Endothelial cell (in vitro differentiated cells): ENCODE results near the gene UBE3B. TPM values are rescaled to one million over a fixed set of nuclear protein-coding genes. Genes with fewer than 3 reads are reported as not detected.

Experiments
- DNase-seq: peaks from one replicate; pipeline ENCODE4 v3.0.0; 2021; ENCODE audit warnings: low spot score
- H3K27ac Mint-ChIP-seq: one replicate; pipeline ENCODE4 v1.8.0; 2021; ENCODE audit warnings: mixed read lengths, inconsistent platforms; ENCODE audit not compliant: unreplicated experiment
- H3K27me3 Mint-ChIP-seq: one replicate; pipeline ENCODE4 v1.8.0; 2021; ENCODE audit warnings: mild to moderate bottlenecking, moderate library complexity, mixed read lengths, inconsistent platforms; ENCODE audit not compliant: unreplicated experiment
- H3K36me3 Mint-ChIP-seq: one replicate; pipeline ENCODE4 v1.8.0; 2021; ENCODE audit warnings: mild to moderate bottlenecking, low read depth, mixed read lengths, inconsistent platforms; ENCODE audit not compliant: unreplicated experiment
- H3K4me1 Mint-ChIP-seq: one replicate; pipeline ENCODE4 v1.8.0; 2021; ENCODE audit warnings: mild to moderate bottlenecking, mixed read lengths, inconsistent platforms; ENCODE audit not compliant: unreplicated experiment
- H3K4me3 Mint-ChIP-seq: one replicate; pipeline ENCODE4 v1.8.0; 2021; ENCODE audit warnings: mild to moderate bottlenecking, mixed read lengths, inconsistent platforms; ENCODE audit not compliant: unreplicated experiment
- H3K9me3 Mint-ChIP-seq: one replicate; pipeline ENCODE4 v1.8.0; 2021; ENCODE audit warnings: mixed read lengths, inconsistent platforms; ENCODE audit not compliant: unreplicated experiment
- total RNA-seq: library from RNA; stranded (reverse); fragmentation: NEBNext Ultra II Directional; extraction: Animal tissue kit (Norgen Biotek cat#: 25700); gene quantifications from one replicate; pipeline ENCODE4 v1.2.1, GENCODE V29; 2021; ENCODE audit not compliant: unreplicated experiment
- TF ChIP-seq, protein P1 (sequence below): fragments of 200-600 bp; sonication (generic); IDR thresholded peaks from one replicate; pipeline ENCODE4 v1.5.0; 2021; ENCODE audit warnings: antibody characterized with exemption; ENCODE audit not compliant: unreplicated experiment

UBE3B gene
- total RNA-seq, 1 donor from 2014 or later, result 44.3 TPM

GRCh38 chr12:109547286-109547685 is 69.9 kb downstream of the UBE3B start:
- no peak overlapping the region for H3K4me3 Mint-ChIP-seq
- TF ChIP-seq, protein P1, sequence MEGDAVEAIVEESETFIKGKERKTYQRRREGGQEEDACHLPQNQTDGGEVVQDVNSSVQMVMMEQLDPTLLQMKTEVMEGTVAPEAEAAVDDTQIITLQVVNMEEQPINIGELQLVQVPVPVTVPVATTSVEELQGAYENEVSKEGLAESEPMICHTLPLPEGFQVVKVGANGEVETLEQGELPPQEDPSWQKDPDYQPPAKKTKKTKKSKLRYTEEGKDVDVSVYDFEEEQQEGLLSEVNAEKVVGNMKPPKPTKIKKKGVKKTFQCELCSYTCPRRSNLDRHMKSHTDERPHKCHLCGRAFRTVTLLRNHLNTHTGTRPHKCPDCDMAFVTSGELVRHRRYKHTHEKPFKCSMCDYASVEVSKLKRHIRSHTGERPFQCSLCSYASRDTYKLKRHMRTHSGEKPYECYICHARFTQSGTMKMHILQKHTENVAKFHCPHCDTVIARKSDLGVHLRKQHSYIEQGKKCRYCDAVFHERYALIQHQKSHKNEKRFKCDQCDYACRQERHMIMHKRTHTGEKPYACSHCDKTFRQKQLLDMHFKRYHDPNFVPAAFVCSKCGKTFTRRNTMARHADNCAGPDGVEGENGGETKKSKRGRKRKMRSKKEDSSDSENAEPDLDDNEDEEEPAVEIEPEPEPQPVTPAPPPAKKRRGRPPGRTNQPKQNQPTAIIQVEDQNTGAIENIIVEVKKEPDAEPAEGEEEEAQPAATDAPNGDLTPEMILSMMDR, result no peak
- H3K9me3 Mint-ChIP-seq, result no peaks in the 10 kb centered on the region
- H3K27ac Mint-ChIP-seq, result no peak overlapping the region
- H3K36me3 Mint-ChIP-seq, result no peaks in the 10 kb centered on the region
- H3K4me1 Mint-ChIP-seq, result peaks cover 13% of the 10 kb centered on the region
- peaks cover 3% of the 10 kb centered on the region for H3K27me3 Mint-ChIP-seq
- DNase-seq, result no peak

DNA sequence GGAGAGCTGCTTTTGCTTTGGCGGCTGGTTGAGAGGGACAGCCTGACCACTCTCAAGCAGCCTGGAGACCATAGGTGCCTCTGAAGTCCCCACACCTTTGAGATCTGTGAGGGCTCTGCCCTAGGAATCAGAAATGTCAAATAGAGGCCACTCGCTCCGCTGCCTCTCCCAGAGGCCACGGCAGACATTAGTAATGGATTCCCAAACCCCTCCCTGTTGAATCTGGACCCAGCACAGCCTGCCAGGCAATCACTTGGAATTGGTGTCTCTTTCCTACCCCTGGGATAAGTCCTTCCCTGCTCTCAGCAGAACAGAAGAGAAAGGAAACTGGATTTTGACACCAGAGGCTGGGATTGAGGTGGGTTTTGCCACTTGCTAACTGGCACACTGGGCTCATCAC is 70.8 kb downstream of the UBE3B start:
- Mint-ChIP-seq H3K36me3 (no peaks in the 10 kb centered on the region), H3K4me3 (no peak overlapping the region), H3K9me3 (no peaks in the 10 kb centered on the region), H3K27me3 (peaks cover 3% of the 10 kb centered on the region), H3K27ac (no peak overlapping the region), H3K4me1 (peaks cover 13% of the 10 kb centered on the region)
- TF ChIP-seq, protein P1, result no peak
- DNase-seq, result no peak

DNA sequence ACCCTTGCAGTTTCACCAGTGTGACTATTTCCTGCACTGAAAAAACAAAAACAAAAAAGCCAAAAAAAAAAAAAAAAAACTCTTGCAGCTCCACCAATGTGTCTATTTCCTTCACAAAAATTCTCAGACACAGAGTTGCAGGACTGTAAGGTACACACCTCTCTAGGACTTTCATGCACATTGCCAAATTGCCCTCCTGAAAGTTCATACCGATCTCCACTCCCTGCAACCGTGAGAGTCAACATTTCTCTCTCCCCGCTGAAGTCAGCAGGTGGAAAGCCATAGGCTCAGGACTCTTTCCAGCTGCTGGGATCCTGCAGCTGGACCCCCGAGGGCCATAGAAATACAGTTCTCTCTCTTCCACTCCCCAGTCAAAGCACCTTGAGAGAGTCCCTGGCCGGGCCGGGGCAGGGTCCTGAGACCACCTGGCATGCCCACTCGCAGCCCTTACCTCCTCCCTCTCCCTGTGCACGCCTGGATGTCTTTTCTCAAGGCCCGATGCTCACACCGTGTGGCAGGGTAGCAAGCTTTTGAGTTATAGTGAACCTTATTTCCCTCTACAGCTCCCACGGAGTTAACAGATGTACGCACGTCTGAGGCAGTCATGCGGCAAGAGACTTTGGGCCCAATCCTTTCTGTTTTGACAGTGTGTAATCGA is 72.3 kb downstream of the UBE3B start:
- TF ChIP-seq, protein P1, result no peak
- Mint-ChIP-seq H3K9me3 (no peaks in the 10 kb centered on the region), H3K36me3 (no peaks in the 10 kb centered on the region), H3K27ac (no peak overlapping the region), H3K4me3 (no peak overlapping the region), H3K4me1 (peaks cover 10% of the 10 kb centered on the region), H3K27me3 (peaks cover 3% of the 10 kb centered on the region)
- no peak for DNase-seq

DNA sequence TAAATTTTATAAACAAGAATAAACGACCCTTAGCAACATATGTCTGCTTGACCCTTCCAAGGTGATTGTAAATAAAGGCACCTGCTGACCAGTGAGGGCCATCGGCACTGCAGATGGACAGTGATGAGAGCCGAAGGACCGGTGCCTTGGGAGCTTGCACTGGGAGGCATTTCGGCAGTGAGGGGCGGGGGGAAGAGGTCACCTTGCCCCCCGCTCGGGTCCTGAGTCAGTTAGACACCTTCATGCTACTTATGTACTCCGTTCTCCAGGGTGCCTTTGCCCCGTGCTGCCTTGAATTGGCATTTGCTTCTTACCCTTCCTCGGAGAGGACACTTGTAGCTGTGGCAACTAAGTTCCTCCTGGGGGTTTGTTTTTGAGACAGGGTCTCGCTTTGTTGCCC is 72.8 kb downstream of the UBE3B start:
- no peaks in the 10 kb centered on the region for H3K36me3 Mint-ChIP-seq
- no peak for DNase-seq
- peaks cover 7% of the 10 kb centered on the region for H3K4me1 Mint-ChIP-seq
- H3K27me3 Mint-ChIP-seq, result peaks cover 2% of the 10 kb centered on the region
- no peak overlapping the region for H3K27ac Mint-ChIP-seq
- no peaks in the 10 kb centered on the region for H3K9me3 Mint-ChIP-seq
- TF ChIP-seq, protein P1, result no peak
- no peak overlapping the region for H3K4me3 Mint-ChIP-seq

- peaks cover 7% of the 10 kb centered on the region for H3K4me1 Mint-ChIP-seq
- DNase-seq, result no peak
- TF ChIP-seq, protein P1, result no peak
- H3K4me3 Mint-ChIP-seq, result no peak overlapping the region
- no peak overlapping the region for H3K27ac Mint-ChIP-seq
- H3K36me3 Mint-ChIP-seq, result no peaks in the 10 kb centered on the region
- H3K9me3 Mint-ChIP-seq, result no peaks in the 10 kb centered on the region
- H3K27me3 Mint-ChIP-seq, result peaks cover 4% of the 10 kb centered on the region
Measured at GRCh38 chr12:109551108-109551507, 73.7 kb downstream of the UBE3B start.
